Prostate gland (tissue), 2 donors: ENCODE results near the gene INPP4B.

ENCODE experiments used
- CTCF ChIP-seq, 4 experiments: fragments of 200-600 bp in 2 of 4; fragments of 450-650 bp in 2 of 4; sonication (generic) in 2 of 4; IDR thresholded peaks; 1 replicate in 3 of 4; 2 replicates in 1 of 4; pipeline ENCODE4 v1.5.1; 2016 to 2019; ENCODE audit warnings: antibody characterized with exemption in 4 of 4, mild to moderate bottlenecking in 2 of 4, moderate library complexity in 2 of 4
- POLR2A ChIP-seq: fragments of 450-650 bp; IDR thresholded peaks from one replicate; pipeline ENCODE4 v1.6.1; 2016; ENCODE audit warnings: antibody characterized with exemption, mild to moderate bottlenecking
- POLR2AphosphoS5 ChIP-seq: sonication (generic); formaldehyde crosslinking; IDR thresholded peaks from one replicate; pipeline ENCODE4 v1.6.1; 2017; ENCODE audit warnings: antibody characterized with exemption

- TF ChIP-seq POLR2AphosphoS5 = no peak
- TF ChIP-seq CTCF (IDR thresholded peaks at IDR 0.05) = no peak
- TF ChIP-seq POLR2A = no peak
Observed at GRCh38 chr4:142700531-142700930, 145.6 kb downstream of the INPP4B start.
